SH-SY5Y (cell line): ENCODE data around the gene GCK.

ENCODE experiments used
- GATA2 ChIP-seq: IDR thresholded peaks from 2 replicates; pipeline ENCODE4 v1.6.1; 2011; ENCODE audit warnings: mild to moderate bottlenecking, low read depth, low read length
- GATA3 ChIP-seq: IDR thresholded peaks from 2 replicates; pipeline ENCODE4 v1.6.1; 2011; ENCODE audit warnings: low read depth, mild to moderate bottlenecking, low read length, moderate library complexity

GRCh38 chr7:44105832-44106231, 83.4 kb downstream of the GCK start:
- TF ChIP-seq GATA2 = no peak
- no peak for TF ChIP-seq GATA3
